ENCODE data around the gene B3GNT4.

GRCh38 chr12:122172262-122172939 is 31.1 kb upstream of the B3GNT4 start:
- TF ChIP-seq CTCF (conservative IDR thresholded peaks at IDR 0.05) (no peak), EZH2 (IDR thresholded peaks at IDR 0.05; ENCODE audit: low read depth) (no peak)
